Activated naive CD4-positive, alpha-beta T cell treated with anti-CD3 and anti-CD28 coated beads for 36 hours (primary cell): ENCODE data around the gene EIF4E1B. TPM values are rescaled to one million over a fixed set of nuclear protein-coding genes. Genes with fewer than 3 reads are reported as not detected.

Experiments
- CTCF ChIA-PET: fragments of 350-600 bp; sonication (Branson Sonifier 250); formaldehyde crosslinking; loops from one replicate; lab custom pipeline; 2021; ENCODE audit warnings: antibody characterized with exemption; lab: Charles Lee
- DNase-seq: peaks from one replicate; pipeline ENCODE4 v3.0.0-alpha.2; 2020
- H3K27ac Mint-ChIP-seq: one replicate; pipeline ENCODE4 v1.8.0; 2021; ENCODE audit warnings: mild to moderate bottlenecking, mixed read lengths
- H3K27me3 Mint-ChIP-seq: one replicate; pipeline ENCODE4 v1.8.0; 2021; ENCODE audit warnings: low read depth, mixed read lengths
- H3K36me3 Mint-ChIP-seq: one replicate; pipeline ENCODE4 v1.8.0; 2021; ENCODE audit warnings: low read depth, mixed read lengths
- H3K4me1 Mint-ChIP-seq: one replicate; pipeline ENCODE4 v1.8.0; 2021; ENCODE audit warnings: low read depth, mixed read lengths
- H3K4me3 Mint-ChIP-seq: one replicate; pipeline ENCODE4 v1.8.0; 2021; ENCODE audit warnings: mild to moderate bottlenecking, moderate library complexity, mixed read lengths
- H3K9me3 Mint-ChIP-seq: one replicate; pipeline ENCODE4 v1.8.0; 2021; ENCODE audit warnings: mixed read lengths
- intact Hi-C: fragments of 100-400 bp; cut with micrococcal nuclease; formaldehyde crosslinking; loops from one replicate; pipeline ENCODE4 v1.15.1; 2023
- total RNA-seq, 2 experiments: library from RNA; stranded (reverse); gene quantifications; one replicate each; pipeline ENCODE4 v1.2.3, GENCODE V29; 2021

EIF4E1B gene
- total RNA-seq, 2 experiments from 2014 or later, result not detected

DNA sequence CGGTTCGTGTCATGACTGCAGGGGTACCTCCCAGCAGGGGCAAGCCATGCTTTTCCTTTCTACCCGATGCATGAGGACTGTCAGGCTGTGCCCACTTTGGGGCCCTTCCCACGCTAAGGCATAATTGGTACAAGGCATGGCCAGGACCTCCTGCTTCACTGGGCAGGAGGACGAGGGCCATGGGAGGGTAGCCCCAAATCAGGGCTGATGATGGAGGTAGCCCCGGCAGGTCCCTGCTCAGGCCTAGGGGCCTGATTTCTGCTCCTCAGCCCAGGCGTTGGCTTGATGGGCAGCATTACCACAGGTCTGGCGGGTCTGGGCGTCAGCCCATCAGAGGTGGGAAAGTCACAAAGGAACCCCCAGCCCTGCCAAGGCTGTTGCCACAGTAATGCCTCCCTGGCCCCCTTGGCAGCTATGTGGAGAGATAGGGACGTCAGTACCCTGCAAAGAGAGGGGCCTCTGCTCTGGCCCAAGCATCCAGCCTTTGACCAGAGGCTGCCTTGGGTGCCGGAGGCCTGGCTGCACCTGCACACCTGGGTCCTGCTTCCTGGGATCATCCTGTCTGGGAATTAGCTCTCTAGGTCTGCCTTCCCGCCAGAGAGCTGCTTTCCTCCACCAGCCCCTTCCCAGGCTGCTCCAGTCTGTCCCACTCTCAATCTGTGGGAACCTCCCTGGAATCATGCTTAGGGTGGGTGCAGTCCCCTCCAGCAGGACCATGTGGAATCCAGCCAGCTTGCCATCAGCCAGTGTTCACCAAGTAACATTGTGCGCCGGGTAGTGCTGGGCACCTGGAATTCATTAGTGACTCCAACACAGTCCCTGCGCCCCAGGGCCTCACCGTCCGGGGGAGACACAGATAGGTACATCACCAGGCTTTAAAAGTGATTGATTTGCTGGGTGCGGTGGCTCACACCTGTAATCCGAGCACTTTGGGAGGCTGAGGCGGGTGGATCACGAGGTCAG is 32.2 kb downstream of the EIF4E1B start:
- no peaks in the 10 kb centered on the region for H3K9me3 Mint-ChIP-seq
- CTCF ChIA-PET, result interaction anchor here (2.6 kb wide), 1 partner anchor 449 kb away, joined by 29 read pairs; no protein-coding TSS in a partner anchor
- no peak overlapping the region for H3K4me3 Mint-ChIP-seq
- DNase-seq, result no peak
- peaks cover 8% of the 10 kb centered on the region for H3K27me3 Mint-ChIP-seq
- intact Hi-C loops, result no loop called here
- peaks cover 24% of the 10 kb centered on the region for H3K4me1 Mint-ChIP-seq
- H3K27ac Mint-ChIP-seq, result no peak overlapping the region
- H3K36me3 Mint-ChIP-seq, result no peaks in the 10 kb centered on the region

DNA sequence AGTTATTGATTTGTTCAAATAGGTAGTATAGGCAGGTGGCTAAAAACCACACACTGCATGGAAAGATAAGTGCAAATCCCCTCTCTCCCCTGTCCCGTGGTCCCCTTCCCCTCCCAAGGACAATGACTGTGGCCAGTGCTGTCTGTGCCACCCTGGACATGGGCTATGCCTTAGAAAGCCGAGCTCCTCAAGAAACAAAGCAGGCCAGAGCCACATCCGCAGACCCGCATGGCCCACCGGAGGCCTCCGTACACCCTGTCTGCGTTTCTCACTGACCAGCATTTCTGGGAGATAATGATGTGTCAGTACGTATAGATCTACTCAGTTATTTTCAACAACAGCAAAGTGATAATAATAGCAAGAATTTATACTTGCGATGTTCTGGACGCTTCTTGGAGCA is 33.1 kb downstream of the EIF4E1B start:
- Mint-ChIP-seq H3K4me1 (peaks cover 16% of the 10 kb centered on the region), H3K27ac (no peak overlapping the region), H3K27me3 (peaks cover 8% of the 10 kb centered on the region), H3K36me3 (no peaks in the 10 kb centered on the region), H3K9me3 (no peaks in the 10 kb centered on the region), H3K4me3 (no peak overlapping the region)
- intact Hi-C loops, result no loop called here
- CTCF ChIA-PET, result no interaction called here
- DNase-seq, result no peak

DNA sequence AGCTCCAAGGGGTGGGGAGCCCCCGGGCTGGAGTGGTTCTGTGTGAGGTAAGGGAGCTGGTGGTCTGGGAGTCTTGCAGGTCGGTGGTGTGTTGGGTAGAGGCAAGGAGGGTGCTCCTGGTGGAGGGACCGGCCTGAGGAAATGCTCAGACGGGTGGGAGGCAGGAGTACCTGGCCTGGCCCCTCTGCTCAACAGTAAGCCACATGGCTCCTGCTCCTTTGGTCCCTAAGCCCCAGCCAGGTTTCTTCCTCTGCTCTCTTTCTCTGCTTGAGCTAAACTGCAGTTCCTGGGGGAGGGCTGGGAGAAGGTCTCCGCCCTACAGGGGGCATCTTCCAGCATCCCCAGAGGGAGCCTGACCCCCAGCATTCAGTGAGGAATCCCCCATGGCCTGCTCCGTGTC is 34.0 kb downstream of the EIF4E1B start:
- H3K36me3 Mint-ChIP-seq, result no peaks in the 10 kb centered on the region
- DNase-seq, result no peak
- H3K4me1 Mint-ChIP-seq, result peaks cover 7% of the 10 kb centered on the region
- H3K9me3 Mint-ChIP-seq, result no peaks in the 10 kb centered on the region
- no peak overlapping the region for H3K27ac Mint-ChIP-seq
- CTCF ChIA-PET, result no interaction called here
- peaks cover 8% of the 10 kb centered on the region for H3K27me3 Mint-ChIP-seq
- H3K4me3 Mint-ChIP-seq, result no peak overlapping the region
- intact Hi-C loops, result no loop called here

DNA sequence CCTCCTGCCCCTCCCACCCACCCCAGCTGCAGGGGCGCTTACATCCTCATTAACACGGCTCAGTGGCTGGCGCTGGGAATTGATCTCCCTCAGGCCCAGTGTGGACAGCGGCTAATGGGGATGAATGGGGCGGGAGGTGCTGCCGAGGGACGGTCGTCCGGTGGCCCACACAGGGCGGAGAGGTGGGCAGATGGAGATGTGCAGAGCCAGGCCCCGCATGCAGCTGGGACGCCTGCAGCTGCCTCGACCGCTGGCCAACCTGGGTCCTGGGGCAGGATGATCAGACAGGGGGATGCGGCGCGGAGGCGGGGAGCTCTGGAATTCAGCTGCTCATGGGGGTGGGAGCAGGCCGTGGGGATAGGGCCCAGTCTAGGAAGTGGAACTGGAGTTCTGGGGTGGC is 34.4 kb downstream of the EIF4E1B start:
- intact Hi-C loops, result no loop called here
- Mint-ChIP-seq H3K36me3 (no peaks in the 10 kb centered on the region), H3K27ac (no peak overlapping the region), H3K4me1 (peaks cover 7% of the 10 kb centered on the region), H3K27me3 (peaks cover 8% of the 10 kb centered on the region), H3K4me3 (no peak overlapping the region), H3K9me3 (no peaks in the 10 kb centered on the region)
- no peak for DNase-seq
- CTCF ChIA-PET, result no interaction called here

DNA sequence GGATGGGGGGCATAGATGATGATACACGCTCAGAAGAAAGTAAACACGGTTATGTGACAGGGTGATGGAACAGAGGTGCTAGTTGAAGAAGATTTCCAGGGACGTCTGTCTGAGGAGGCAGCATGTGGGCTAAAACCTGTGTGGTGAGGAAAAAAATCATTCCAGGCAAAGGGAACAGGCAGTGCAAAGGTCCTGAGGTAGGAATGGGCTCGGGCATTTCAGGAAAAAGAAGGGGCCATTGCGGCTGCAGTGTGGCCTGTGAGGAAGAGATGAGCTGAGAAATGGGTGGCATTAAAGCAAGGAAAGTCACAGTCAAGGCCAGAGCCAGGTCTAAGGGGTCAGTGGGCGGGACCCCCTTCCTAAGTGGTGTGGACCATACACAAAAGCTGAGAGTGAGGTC is 35.0 kb downstream of the EIF4E1B start:
- H3K27ac Mint-ChIP-seq, result no peak overlapping the region
- H3K27me3 Mint-ChIP-seq, result peaks cover 8% of the 10 kb centered on the region
- no peak for DNase-seq
- intact Hi-C loops, result no loop called here
- no peaks in the 10 kb centered on the region for H3K36me3 Mint-ChIP-seq
- H3K4me3 Mint-ChIP-seq, result no peak overlapping the region
- CTCF ChIA-PET, result interaction anchor here (0.6 to 1.1 kb wide), 2 partner anchors 9 to 275 kb away, joined by 3 read pairs; no protein-coding TSS in a partner anchor
- H3K9me3 Mint-ChIP-seq, result no peaks in the 10 kb centered on the region
- peaks cover 3% of the 10 kb centered on the region for H3K4me1 Mint-ChIP-seq

DNA sequence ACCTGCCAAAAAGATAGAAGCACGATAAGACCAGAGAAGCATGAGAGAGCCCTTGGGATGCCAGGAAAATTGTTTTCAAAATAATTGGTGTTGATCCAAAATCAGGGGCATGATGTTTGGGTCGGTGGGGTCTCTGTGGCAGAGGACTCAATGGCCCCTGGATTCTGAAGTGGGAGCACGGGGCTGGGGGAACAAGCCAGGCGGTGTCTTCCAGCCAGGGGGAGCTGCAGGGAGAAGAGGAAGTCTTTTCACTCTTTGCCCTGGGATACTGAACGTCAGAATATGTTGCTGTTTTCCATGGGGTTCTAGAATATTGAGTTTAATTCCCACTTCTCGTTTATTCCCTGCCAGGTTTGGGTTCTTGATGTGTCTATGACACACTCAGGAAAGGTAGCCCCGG is 37.2 kb downstream of the EIF4E1B start:
- Mint-ChIP-seq H3K4me1 (no peaks in the 10 kb centered on the region), H3K36me3 (no peaks in the 10 kb centered on the region), H3K27me3 (peaks cover 14% of the 10 kb centered on the region), H3K9me3 (no peaks in the 10 kb centered on the region), H3K27ac (no peak overlapping the region), H3K4me3 (no peak overlapping the region)
- CTCF ChIA-PET, result interaction anchor here (1.3 kb wide), 1 partner anchor 9 kb away, joined by 6 read pairs; no protein-coding TSS in a partner anchor
- intact Hi-C loops, result no loop called here
- DNase-seq, result no peak

DNA sequence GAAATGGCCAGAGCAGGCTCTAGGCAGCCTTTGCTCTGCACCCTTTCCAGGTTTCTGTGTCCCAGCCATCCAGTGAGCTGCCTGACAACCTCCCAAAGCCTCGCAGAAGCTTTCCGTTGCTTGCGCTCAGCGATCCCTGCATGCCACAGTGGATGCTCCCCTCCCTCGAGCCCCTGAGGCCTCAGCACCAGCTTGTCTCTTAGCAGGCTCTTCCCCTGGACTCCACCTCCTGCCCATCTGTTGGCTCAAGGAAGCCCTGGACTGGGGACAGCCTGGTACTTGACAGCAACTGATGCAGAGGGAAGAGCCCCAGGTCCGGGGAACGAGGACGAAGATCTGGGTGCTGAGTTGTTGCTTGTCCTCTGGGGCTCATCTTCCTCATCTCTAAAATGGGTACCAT is 40.0 kb downstream of the EIF4E1B start:
- no peaks in the 10 kb centered on the region for H3K36me3 Mint-ChIP-seq
- H3K9me3 Mint-ChIP-seq, result no peaks in the 10 kb centered on the region
- no peak overlapping the region for H3K4me3 Mint-ChIP-seq
- no peaks in the 10 kb centered on the region for H3K4me1 Mint-ChIP-seq
- CTCF ChIA-PET, result interaction anchor here (2.3 kb wide), 1 partner anchor 10 kb away, joined by 16 read pairs; no protein-coding TSS in a partner anchor
- no peak overlapping the region for H3K27ac Mint-ChIP-seq
- no peak for DNase-seq
- H3K27me3 Mint-ChIP-seq, result peaks cover 12% of the 10 kb centered on the region
- intact Hi-C loops, result no loop called here

DNA sequence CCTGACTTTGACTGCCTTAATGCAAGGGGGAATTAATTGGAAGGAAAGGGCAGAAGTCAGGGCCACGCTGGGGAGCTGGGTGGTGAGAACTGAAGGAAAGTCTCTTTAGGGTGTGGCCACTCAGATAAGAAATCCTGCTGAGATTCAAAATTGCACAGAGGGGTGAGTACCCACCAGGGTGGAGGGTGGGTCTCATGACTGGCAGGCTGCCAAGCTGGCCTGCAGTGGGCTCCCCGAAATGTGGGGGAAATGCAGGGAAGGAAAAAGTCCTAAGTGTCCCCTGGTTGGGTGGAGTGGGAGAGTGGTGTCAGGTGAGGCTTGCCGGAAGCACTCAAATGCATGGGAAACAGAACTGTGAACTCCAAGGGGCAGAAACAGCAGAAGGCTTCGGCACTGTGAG is 40.9 kb downstream of the EIF4E1B start:
- Mint-ChIP-seq H3K27ac (no peak overlapping the region), H3K9me3 (no peaks in the 10 kb centered on the region), H3K4me3 (no peak overlapping the region), H3K27me3 (peaks cover 10% of the 10 kb centered on the region), H3K4me1 (no peaks in the 10 kb centered on the region), H3K36me3 (no peaks in the 10 kb centered on the region)
- no peak for DNase-seq
- CTCF ChIA-PET, result interaction anchor here (0.6 kb wide), 1 partner anchor 93 kb away, joined by 4 read pairs; no protein-coding TSS in a partner anchor
- intact Hi-C loops, result no loop called here

DNA sequence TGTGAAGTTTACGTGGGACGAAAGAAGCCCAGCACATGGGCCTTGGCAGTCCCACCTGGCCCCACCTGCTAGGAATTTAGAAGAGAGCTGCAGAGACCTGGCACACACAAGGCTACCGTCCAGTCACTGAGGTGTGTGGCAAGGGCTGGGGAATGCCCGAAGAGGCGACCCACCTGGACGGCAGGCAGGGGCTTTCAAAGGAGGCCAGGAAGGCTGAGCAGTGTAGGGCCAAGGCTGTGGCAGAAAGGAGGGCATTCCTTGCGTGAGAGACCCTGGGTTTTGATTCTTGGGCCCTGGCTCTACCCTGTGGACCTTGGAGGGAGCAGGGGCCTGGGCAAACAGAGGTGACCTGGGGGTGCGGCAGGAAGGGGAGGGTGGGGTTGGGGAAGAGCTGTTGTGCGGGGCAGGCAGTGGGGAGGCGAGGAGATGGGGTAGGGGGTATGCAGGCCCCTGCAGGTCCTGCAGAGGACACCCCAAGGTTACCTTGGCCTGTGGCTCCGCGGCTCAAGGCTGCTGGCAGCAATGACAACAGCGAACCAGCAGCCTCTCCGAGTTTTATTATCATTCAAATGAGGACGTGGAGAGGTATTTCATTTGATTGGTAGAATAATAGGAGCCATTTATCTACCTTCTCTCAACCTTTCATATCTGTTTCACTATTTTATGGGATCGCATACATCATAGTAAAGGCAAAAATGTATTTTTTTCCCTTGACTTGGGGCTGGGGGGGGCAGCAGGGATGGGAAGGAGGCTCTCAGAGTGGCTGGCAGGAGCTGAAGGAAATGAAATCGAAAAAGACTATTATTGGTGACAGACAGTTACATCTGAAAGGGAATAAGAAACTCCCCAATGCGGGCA is 41.6 kb downstream of the EIF4E1B start:
- CTCF ChIA-PET, result no interaction called here

DNA sequence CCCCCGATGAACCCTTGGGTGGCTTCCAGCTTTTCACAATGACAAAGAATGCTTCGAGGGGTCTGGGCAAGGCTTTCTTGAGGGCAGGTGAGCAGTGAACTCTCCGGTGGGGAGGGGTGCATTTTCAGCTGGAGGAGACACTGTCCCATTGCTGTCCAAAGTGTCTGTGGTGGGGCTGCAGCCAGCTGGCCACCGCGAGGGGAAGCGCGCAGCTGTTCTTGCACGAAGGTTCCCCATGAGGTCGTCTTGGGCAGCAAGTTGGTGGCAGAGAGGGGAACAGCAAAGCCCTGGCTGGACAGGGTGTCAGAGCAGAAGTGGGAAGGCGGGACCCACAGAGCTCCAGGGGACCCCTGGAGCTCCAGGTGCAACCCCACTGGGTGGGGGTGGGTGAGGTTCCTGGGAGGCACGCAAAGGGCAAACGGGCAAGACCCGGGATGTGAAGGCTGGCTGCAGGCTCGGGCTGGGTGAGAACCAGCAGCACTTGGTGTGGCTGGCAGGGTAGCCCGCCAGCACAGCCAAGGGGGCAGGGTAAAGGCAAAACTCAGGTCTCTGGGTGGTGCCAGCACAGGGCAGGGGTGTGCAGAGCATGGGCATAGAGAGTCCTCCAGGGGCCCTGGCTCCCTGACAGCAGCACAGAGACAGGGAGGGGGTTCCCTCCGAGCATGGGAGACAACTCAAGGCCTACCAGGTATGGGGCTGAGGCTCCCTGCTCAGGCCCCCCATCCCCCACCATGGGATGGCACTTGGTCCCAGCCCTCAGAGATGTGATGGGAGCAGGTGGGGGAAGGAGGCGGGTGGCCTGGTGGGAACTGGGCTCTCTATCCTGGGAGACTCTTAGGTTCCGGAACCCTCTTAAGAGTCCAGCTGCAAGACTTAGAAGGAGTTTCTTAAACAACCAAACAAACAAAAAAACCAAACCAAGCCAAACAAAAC is 43.4 kb downstream of the EIF4E1B start:
- no peaks in the 10 kb centered on the region for H3K4me1 Mint-ChIP-seq
- H3K9me3 Mint-ChIP-seq, result no peaks in the 10 kb centered on the region
- no peak overlapping the region for H3K27ac Mint-ChIP-seq
- H3K36me3 Mint-ChIP-seq, result no peaks in the 10 kb centered on the region
- H3K4me3 Mint-ChIP-seq, result no peak overlapping the region
- DNase-seq, result no peak
- intact Hi-C loops, result no loop called here
- peaks cover 17% of the 10 kb centered on the region for H3K27me3 Mint-ChIP-seq
- CTCF ChIA-PET, result interaction anchor here (0.6 to 1.5 kb wide), 4 partner anchors 13 to 645 kb away, joined by 3 to 7 read pairs (median 3); partner anchors contain the start of genes EIF4E1B and SNCB

More for the DNA sequence above, 41.6 kb downstream of the EIF4E1B start:
- peaks cover 10% of the 10 kb centered on the region for H3K27me3 Mint-ChIP-seq
- no peak for DNase-seq
- H3K9me3 Mint-ChIP-seq, result no peaks in the 10 kb centered on the region
- H3K4me3 Mint-ChIP-seq, result no peak overlapping the region
- H3K4me1 Mint-ChIP-seq, result no peaks in the 10 kb centered on the region
- H3K27ac Mint-ChIP-seq, result no peak overlapping the region
- no peaks in the 10 kb centered on the region for H3K36me3 Mint-ChIP-seq
- intact Hi-C loops, result no loop called here

DNA sequence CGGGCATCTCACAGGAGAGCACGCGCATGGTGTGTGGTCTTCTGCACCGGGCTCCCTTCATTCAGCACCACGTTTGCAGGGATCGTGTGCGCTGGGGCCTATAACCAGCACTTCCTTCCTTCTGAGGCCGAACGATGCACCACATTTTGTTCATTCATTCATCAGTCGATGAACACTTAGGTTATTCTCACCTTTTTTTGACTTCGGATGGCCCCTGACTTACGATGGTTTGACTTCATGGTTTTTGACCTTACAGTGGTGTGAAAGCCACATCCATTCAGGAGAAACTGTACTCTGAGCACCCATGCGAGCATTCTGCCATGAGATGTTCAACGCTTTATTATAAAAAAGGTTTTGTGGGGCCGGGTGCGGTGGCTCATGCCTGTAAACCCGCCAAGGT is 44.3 kb downstream of the EIF4E1B start:
- Mint-ChIP-seq H3K27me3 (peaks cover 26% of the 10 kb centered on the region), H3K4me3 (no peak overlapping the region), H3K9me3 (no peaks in the 10 kb centered on the region), H3K27ac (no peak overlapping the region), H3K36me3 (no peaks in the 10 kb centered on the region), H3K4me1 (no peaks in the 10 kb centered on the region)
- no peak for DNase-seq
- intact Hi-C loops, result no loop called here
- CTCF ChIA-PET, result interaction anchor here (0.8 kb wide), 1 partner anchor 44 kb away, joined by 3 read pairs; the partner anchor contains the start of genes EIF4E1B and SNCB
